Measurements from ENCODE around the gene CYS1.

Gene CYS1

DNA sequence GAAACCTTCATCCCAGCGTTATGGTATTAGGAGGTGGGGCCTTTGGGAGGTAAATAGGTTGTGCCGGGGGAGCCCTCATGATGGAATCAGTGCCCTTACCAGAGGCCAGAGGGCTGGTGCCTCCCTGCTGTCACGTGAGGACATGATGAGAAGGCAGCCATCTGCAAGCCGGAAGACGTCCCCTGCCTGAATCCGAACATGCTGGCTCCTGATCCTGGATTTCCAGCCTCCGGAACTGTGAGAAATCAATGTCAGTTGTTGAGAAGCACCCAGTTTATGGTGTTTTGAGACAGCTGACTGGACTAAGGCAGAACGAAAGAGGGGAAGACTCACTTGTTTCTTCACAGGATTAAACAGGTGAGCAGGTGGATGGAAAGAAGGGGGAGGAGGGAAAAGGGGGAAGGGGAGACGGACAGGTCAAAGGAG is 49.9 kb downstream of the CYS1 start:
- DNase-seq (ENCODE audit: low read depth): no peak
- no peak overlapping the region for H3K4me3 ChIP-seq (ENCODE audit: low read depth, low read length)
- no peak for TF ChIP-seq CTCF (IDR thresholded peaks at IDR 0.05; ENCODE audit: low read depth, low read length)
- TF ChIP-seq, protein P1, sequence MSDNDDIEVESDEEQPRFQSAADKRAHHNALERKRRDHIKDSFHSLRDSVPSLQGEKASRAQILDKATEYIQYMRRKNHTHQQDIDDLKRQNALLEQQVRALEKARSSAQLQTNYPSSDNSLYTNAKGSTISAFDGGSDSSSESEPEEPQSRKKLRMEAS (IDR thresholded peaks at IDR 0.05; ENCODE audit: low read depth, low read length): no peak
- TF ChIP-seq POLR2A (IDR thresholded peaks at IDR 0.05; ENCODE audit: extremely low read depth, insufficient read length): no peak
- TF ChIP-seq MYC (IDR thresholded peaks at IDR 0.05; ENCODE audit: low read depth, low read length): no peak

GRCh38 chr2:10029875-10030223 is 50.4 kb downstream of the CYS1 start:
- no peak for DNase-seq (ENCODE audit: low read depth)
- TF ChIP-seq POLR2A (IDR thresholded peaks at IDR 0.05; ENCODE audit: extremely low read depth, insufficient read length) (no peak), CTCF (IDR thresholded peaks at IDR 0.05; ENCODE audit: low read depth, low read length) (no peak), MYC (IDR thresholded peaks at IDR 0.05; ENCODE audit: low read depth, low read length) (no peak)
- TF ChIP-seq, protein P1 (IDR thresholded peaks at IDR 0.05; ENCODE audit: low read depth, low read length): no peak
- peak overlapping the region; percentile 64 for H3K4me3 ChIP-seq (ENCODE audit: low read depth, low read length)

- peak overlapping the region; percentile 64 for H3K4me3 ChIP-seq (ENCODE audit: low read depth, low read length)
- TF ChIP-seq, protein P1 (IDR thresholded peaks at IDR 0.05; ENCODE audit: low read depth, low read length): peak; percentile 90
- TF ChIP-seq POLR2A (IDR thresholded peaks at IDR 0.05; ENCODE audit: extremely low read depth, insufficient read length) (peak; percentile 33), CTCF (IDR thresholded peaks at IDR 0.05; ENCODE audit: low read depth, low read length) (no peak), MYC (IDR thresholded peaks at IDR 0.05; ENCODE audit: low read depth, low read length) (peak; percentile 83)
- peak; percentile 97 for DNase-seq (ENCODE audit: low read depth)
Measured at GRCh38 chr2:10028988-10029874, 51.0 kb downstream of the CYS1 start.

DNA sequence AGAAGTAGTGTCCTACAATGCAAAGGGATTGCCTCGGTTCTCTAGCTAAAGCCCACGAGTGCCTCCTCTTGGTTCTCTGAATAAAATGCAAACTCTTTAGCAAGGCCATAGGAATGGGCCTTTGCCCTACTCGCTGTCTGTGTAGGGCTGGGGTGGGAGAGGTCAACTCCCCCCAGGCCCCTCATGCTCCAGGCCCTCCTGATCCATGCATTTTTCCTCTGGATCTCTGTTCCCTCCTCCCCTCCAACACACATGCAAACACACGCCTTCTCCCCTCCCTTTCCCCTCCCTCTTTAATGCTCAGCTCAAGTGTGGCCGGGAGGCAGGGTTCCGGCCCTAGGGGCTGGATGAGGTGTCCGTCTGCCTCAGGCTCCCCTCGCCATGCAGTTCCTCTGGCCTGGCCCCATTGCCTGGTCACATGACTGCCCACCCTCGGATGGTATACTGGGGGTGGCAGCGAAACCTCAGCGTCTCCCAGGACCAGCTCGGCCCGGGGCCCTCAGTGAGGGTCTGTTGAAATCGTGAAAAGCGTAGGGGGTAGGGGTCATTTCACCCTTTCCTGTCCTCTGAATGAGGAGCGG is 51.7 kb downstream of the CYS1 start:
- TF ChIP-seq, protein P1 (IDR thresholded peaks at IDR 0.05; ENCODE audit: low read depth, low read length): peak; percentile 40; the same call in 1 of the 2 replicates
- no peak for TF ChIP-seq POLR2A (IDR thresholded peaks at IDR 0.05; ENCODE audit: extremely low read depth, insufficient read length)
- peak; percentile 75 for DNase-seq (ENCODE audit: low read depth)

DNA sequence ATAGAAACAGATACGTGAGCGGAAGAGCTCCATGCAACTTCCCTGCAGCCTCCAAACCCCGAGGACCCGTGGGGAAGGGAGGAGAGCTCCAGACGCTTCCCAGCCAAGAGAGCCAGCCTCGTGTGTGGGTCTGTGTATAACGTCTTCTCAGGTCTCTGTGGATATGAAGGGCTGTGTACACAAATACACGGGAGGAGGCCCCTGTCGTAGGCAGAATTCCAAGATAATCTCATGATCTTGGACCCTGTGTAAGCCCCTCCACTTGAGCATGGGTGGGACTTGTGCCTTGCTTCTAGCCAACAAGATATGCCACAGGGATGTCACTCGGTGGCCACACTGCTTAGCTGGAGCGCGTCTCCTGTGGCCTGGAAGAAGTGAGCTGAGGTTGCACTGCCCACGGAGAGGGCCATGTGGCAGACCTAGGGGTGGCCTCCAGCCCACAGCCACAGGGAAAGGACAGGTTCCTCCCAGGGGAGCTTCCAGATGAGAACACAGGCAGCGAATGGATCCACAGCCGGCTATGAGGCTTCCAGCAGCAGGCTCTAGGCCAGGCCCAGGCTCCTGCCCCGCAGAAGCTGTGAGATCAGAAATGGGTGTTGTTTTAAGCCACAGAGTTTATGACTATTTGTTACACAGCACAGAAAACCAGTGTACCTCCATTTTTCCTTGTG is 52.4 kb downstream of the CYS1 start:
- no peak overlapping the region for H3K4me3 ChIP-seq (ENCODE audit: low read depth, low read length)
- DNase-seq (ENCODE audit: low read depth): no peak
- TF ChIP-seq POLR2A (IDR thresholded peaks at IDR 0.05; ENCODE audit: extremely low read depth, insufficient read length) (no peak), CTCF (IDR thresholded peaks at IDR 0.05; ENCODE audit: low read depth, low read length) (no peak), MYC (IDR thresholded peaks at IDR 0.05; ENCODE audit: low read depth, low read length) (no peak)
- TF ChIP-seq, protein P1 (IDR thresholded peaks at IDR 0.05; ENCODE audit: low read depth, low read length): no peak

More for the DNA sequence above, 51.7 kb downstream of the CYS1 start:
- peak overlapping the region; percentile 64 for H3K4me3 ChIP-seq (ENCODE audit: low read depth, low read length)

Measured in NB4 (cell line).